Neuronal stem cell (in vitro differentiated cells): Measurements from ENCODE around the gene SLC12A9.
"Not testable (repeated sequence)": the region's sequence is repeated elsewhere in the genome, so short reads cannot be mapped to it uniquely, and the experiment has no call there.

Experiments
- DNase-seq: peaks from one replicate; pipeline ENCODE4 v3.0.0-alpha.2; 2013; ENCODE audit warnings: low spot score
- H2AFZ ChIP-seq: one replicate; pipeline ENCODE4 v1.6.1; 2013; ENCODE audit warnings: mild to moderate bottlenecking, low read length, inconsistent platforms
- H2AK5ac ChIP-seq: 2 replicates; pipeline ENCODE4 v1.6.1; 2013; ENCODE audit warnings: low read depth, mild to moderate bottlenecking, inconsistent platforms, low read length, moderate library complexity, mixed read lengths
- H2BK120ac ChIP-seq: 2 replicates; pipeline ENCODE4 v1.6.1; 2013; ENCODE audit warnings: low read depth, mild to moderate bottlenecking, inconsistent platforms, low read length, moderate library complexity, mixed read lengths
- H2BK12ac ChIP-seq: one replicate; pipeline ENCODE4 v1.6.1; 2013; ENCODE audit warnings: low read length, inconsistent platforms
- H2BK15ac ChIP-seq: 2 replicates; pipeline ENCODE4 v1.6.1; 2013; ENCODE audit warnings: mild to moderate bottlenecking, low read length, inconsistent platforms, mixed read lengths
- H2BK5ac ChIP-seq: one replicate; pipeline ENCODE4 v1.6.1; 2013; ENCODE audit warnings: inconsistent platforms, mild to moderate bottlenecking, low read length, moderate library complexity
- H3K14ac ChIP-seq: one replicate; pipeline ENCODE4 v1.6.1; 2013; ENCODE audit warnings: low read length, inconsistent platforms
- H3K18ac ChIP-seq: 2 replicates; pipeline ENCODE4 v1.6.1; 2013; ENCODE audit warnings: low read length, inconsistent platforms
- H3K23ac ChIP-seq: 2 replicates; pipeline ENCODE4 v1.6.1; 2013; ENCODE audit warnings: low read depth, mild to moderate bottlenecking, mixed read lengths, low read length, inconsistent platforms; ENCODE audit not compliant: poor library complexity
- H3K27ac ChIP-seq: replicated peaks from 3 replicates; pipeline ENCODE4 v1.5.1; 2013; ENCODE audit warnings: low read length, inconsistent platforms
- H3K27me3 ChIP-seq, 3 experiments: 2 replicates each; pipeline ENCODE4 v1.6.1; 2013; ENCODE audit warnings: low read length in 3 of 3, mild to moderate bottlenecking in 2 of 3, inconsistent platforms in 1 of 3, low read depth in 1 of 3, mixed read lengths in 1 of 3, moderate library complexity in 1 of 3; ENCODE audit not compliant: control insufficient read depth in 3 of 3, insufficient read depth in 3 of 3
- H3K36me3 ChIP-seq, 2 donors: replicated peaks in 1 of 2; 2 replicates each; pipeline ENCODE4 v1.6.1; 2013; ENCODE audit warnings: low read length in 2 of 2; ENCODE audit not compliant: control insufficient read depth in 2 of 2, insufficient read depth in 2 of 2
- H3K4ac ChIP-seq: 2 replicates; pipeline ENCODE4 v1.6.1; 2013; ENCODE audit warnings: inconsistent platforms, mild to moderate bottlenecking, low read length, moderate library complexity
- H3K4me1 ChIP-seq, 2 donors: 1 replicate in 1 of 2; 2 replicates in 1 of 2; pipeline ENCODE4 v1.6.1; 2013; ENCODE audit warnings: low read length in 2 of 2, low read depth in 1 of 2; ENCODE audit not compliant: control insufficient read depth in 2 of 2, insufficient read depth in 1 of 2
- H3K4me2 ChIP-seq: one replicate; pipeline ENCODE4 v1.6.1; 2013; ENCODE audit warnings: mild to moderate bottlenecking, low read length, inconsistent platforms; ENCODE audit not compliant: insufficient read depth, poor library complexity, severe bottlenecking
- H3K4me3 ChIP-seq, 2 donors: 2 replicates each; pipeline ENCODE4 v1.5.1; 2013; ENCODE audit warnings: low read length in 2 of 2, mild to moderate bottlenecking in 2 of 2, inconsistent platforms in 1 of 2, moderate library complexity in 1 of 2
- H3K79me1 ChIP-seq: one replicate; pipeline ENCODE4 v1.6.1; 2013; ENCODE audit warnings: low read depth, mild to moderate bottlenecking, inconsistent platforms, low read length, moderate library complexity
- H3K9ac ChIP-seq: one replicate; pipeline ENCODE4 v1.6.1; 2013; ENCODE audit warnings: mild to moderate bottlenecking, low read depth, low read length, inconsistent platforms; ENCODE audit not compliant: poor library complexity
- H3K9me3 ChIP-seq, 2 donors: replicated peaks in 1 of 2; 2 replicates each; pipeline versions ENCODE3 to v1.6.1; 2013; ENCODE audit warnings: low read length in 2 of 2, mild to moderate bottlenecking in 2 of 2, inconsistent platforms in 1 of 2, low read depth in 1 of 2, mixed read lengths in 1 of 2, moderate library complexity in 1 of 2; ENCODE audit not compliant: control insufficient read depth in 2 of 2, insufficient read depth in 1 of 2
- H4K8ac ChIP-seq: one replicate; pipeline ENCODE4 v1.6.1; 2013; ENCODE audit warnings: low read depth, mild to moderate bottlenecking, inconsistent platforms, low read length, moderate library complexity
- H4K91ac ChIP-seq: one replicate; pipeline ENCODE4 v1.6.1; 2013; ENCODE audit warnings: low read length, low read depth, mild to moderate bottlenecking, inconsistent platforms; ENCODE audit not compliant: poor library complexity
- WGBS, 2 donors: extraction: QIAGEN DNeasy Blood & Tissue Kit; methylation state at CpG; one replicate each; pipeline ENCODE4 v1.1.7; 2013; ENCODE audit warnings: missing lambda C conversion rate in 2 of 2, mixed read lengths in 1 of 2; ENCODE audit not compliant: insufficient read length in 2 of 2, insufficient replicate concordance in 1 of 2; ENCODE audit errors: extremely low coverage in 2 of 2; 5-methylcytosine and 5-hydroxymethylcytosine counted together

Gene SLC12A9

GRCh38 chr7:100902638-100903037 lies 50.1 kb downstream of the SLC12A9 start:
- no CpG with 5 or more reads among the region's 7 CpGs for WGBS, 2 donors
- no peak overlapping the region for H3K4ac ChIP-seq
- H3K23ac ChIP-seq: no peak overlapping the region
- H4K91ac ChIP-seq: no peak overlapping the region
- no peak overlapping the region for H3K4me2 ChIP-seq
- H3K18ac ChIP-seq: no peak overlapping the region
- H3K14ac ChIP-seq: no peak overlapping the region
- no peak overlapping the region for H2BK15ac ChIP-seq
- no peak overlapping the region for H2AK5ac ChIP-seq
- no peak overlapping the region for H3K9ac ChIP-seq
- peaks cover 0 to 2% of the 10 kb centered on the region in 2 donors for H3K9me3 ChIP-seq
- no peak overlapping the region for H4K8ac ChIP-seq
- H3K27ac ChIP-seq: no peak overlapping the region
- H2AFZ ChIP-seq: no peak overlapping the region
- no peak for DNase-seq
- no peaks in the 10 kb centered on the region for H3K4me1 ChIP-seq
- H3K4me3 ChIP-seq: no peak overlapping the region
- H2BK12ac ChIP-seq: no peak overlapping the region
- H2BK120ac ChIP-seq: no peak overlapping the region
- no peaks in the 10 kb centered on the region for H3K79me1 ChIP-seq
- H3K27me3 ChIP-seq: peaks cover 0 to 9% (median 3%) of the 10 kb centered on the region in 3 experiments
- no peaks in the 10 kb centered on the region for H3K36me3 ChIP-seq
- H2BK5ac ChIP-seq: no peak overlapping the region

- H3K14ac ChIP-seq: no peak overlapping the region
- H4K91ac ChIP-seq: no peak overlapping the region
- H2BK5ac ChIP-seq: no peak overlapping the region
- no CpG with 5 or more reads among the region's 5 CpGs for WGBS, 2 donors
- no peaks in the 10 kb centered on the region for H3K27me3 ChIP-seq
- no peaks in the 10 kb centered on the region for H3K4me1 ChIP-seq
- no peak overlapping the region for H3K4me2 ChIP-seq
- H3K4ac ChIP-seq: no peak overlapping the region
- no peak overlapping the region for H3K9ac ChIP-seq
- no peak for DNase-seq
- no peak overlapping the region for H2AFZ ChIP-seq
- no peaks in the 10 kb centered on the region for H3K79me1 ChIP-seq
- no peak overlapping the region for H4K8ac ChIP-seq
- no peak overlapping the region for H2BK120ac ChIP-seq
- H2AK5ac ChIP-seq: no peak overlapping the region
- H2BK15ac ChIP-seq: no peak overlapping the region
- H3K18ac ChIP-seq: no peak overlapping the region
- H3K4me3 ChIP-seq: no peak overlapping the region
- H3K23ac ChIP-seq: no peak overlapping the region
- peaks cover 0 to 2% of the 10 kb centered on the region in 2 donors for H3K9me3 ChIP-seq
- H2BK12ac ChIP-seq: no peak overlapping the region
- H3K36me3 ChIP-seq: no peaks in the 10 kb centered on the region
- no peak overlapping the region for H3K27ac ChIP-seq
These were observed 56.0 kb downstream of the SLC12A9 start for GRCh38 chr7:100908512-100908911.

- not testable (repeated sequence) for H3K27ac ChIP-seq, DNase-seq
- no CpG with 5 or more reads among the region's 7 CpGs for WGBS, 2 donors
These were observed 57.9 kb downstream of the SLC12A9 start for GRCh38 chr7:100910443-100910842.

GRCh38 chr7:100911484-100911883 lies 59.0 kb downstream of the SLC12A9 start:
- Histone ChIP-seq H3K27ac (no peak overlapping the region), H2BK120ac (no peak overlapping the region), H2BK12ac (no peak overlapping the region), H2BK15ac (no peak overlapping the region), H2AK5ac (no peak overlapping the region), H4K91ac (no peak overlapping the region), H3K14ac (no peak overlapping the region), H3K9me3 (no peaks in the 10 kb centered on the region), H2AFZ (no peak overlapping the region), H3K4me2 (no peak overlapping the region), H3K9ac (no peak overlapping the region), H3K18ac (no peak overlapping the region), H3K4me1 (no peaks in the 10 kb centered on the region), H2BK5ac (no peak overlapping the region), H3K36me3 (no peaks in the 10 kb centered on the region), H3K27me3 (no peaks in the 10 kb centered on the region), H3K79me1 (no peaks in the 10 kb centered on the region), H4K8ac (no peak overlapping the region), H3K4me3 (no peak overlapping the region), H3K4ac (no peak overlapping the region), H3K23ac (no peak overlapping the region)
- no CpG with 5 or more reads among the region's 3 CpGs for whole genome bisulfite sequencing, 2 donors
- DNase-seq: no peak

More at GRCh38 chr7:100910443-100910842, 57.9 kb downstream of the SLC12A9 start:
- not testable (repeated sequence) for H3K9ac ChIP-seq, H3K4me2 ChIP-seq, H2BK15ac ChIP-seq, H3K9me3 ChIP-seq, H3K4me3 ChIP-seq, H3K23ac ChIP-seq, H2AFZ ChIP-seq, H3K79me1 ChIP-seq, H4K91ac ChIP-seq, H3K27me3 ChIP-seq, H2AK5ac ChIP-seq, H2BK5ac ChIP-seq, H3K36me3 ChIP-seq, H3K18ac ChIP-seq, H2BK12ac ChIP-seq, H3K14ac ChIP-seq, H3K4me1 ChIP-seq, H4K8ac ChIP-seq, H3K4ac ChIP-seq, H2BK120ac ChIP-seq
